GM21786 (cell line): Measurements from ENCODE around the gene RANBP9.

Source experiments
- ATAC-seq: cut with Tn5 transposase; IDR thresholded peaks from one replicate; pipeline ENCODE4 v1.9.1; 2021; ENCODE audit not compliant: unreplicated experiment

RANBP9 gene

DNA sequence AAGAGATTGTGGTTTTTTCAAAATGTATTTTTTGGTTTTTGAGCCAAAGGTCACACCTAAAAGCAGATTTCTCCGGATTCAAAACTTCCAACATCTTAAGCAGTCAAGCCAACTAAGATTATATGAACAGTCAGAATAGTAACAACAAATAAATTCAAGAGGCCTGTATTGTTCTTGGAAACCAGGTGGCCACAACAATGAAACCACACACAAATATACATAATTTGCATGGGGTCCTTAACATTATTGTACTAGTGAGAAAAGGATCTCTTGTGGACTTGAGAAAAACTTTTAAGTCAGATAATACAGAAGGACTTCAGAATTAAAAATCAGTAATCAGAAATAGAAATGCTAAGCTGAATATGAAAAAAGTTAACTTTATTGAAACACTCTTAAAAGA is 55.9 kb downstream of the RANBP9 start:
- no peak for ATAC-seq

DNA sequence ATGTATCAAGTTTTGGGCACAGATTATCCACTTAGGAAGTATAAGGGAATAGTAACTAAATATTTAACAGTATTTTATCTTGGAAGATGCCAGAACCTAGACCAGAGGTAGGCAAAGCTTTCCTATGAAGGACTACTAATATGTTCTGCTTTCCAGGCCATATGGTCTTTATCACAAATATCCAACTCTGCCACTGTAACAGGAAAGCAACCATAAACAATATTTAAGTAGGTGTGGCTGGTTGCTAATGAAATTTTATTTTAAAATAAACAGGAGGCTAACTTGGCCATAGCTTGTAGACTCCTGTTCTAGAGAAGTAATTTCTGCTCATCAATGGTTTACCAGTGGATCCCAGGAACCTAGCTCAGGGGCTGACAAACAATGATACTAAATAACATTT is 57.1 kb downstream of the RANBP9 start:
- no peak for ATAC-seq

DNA sequence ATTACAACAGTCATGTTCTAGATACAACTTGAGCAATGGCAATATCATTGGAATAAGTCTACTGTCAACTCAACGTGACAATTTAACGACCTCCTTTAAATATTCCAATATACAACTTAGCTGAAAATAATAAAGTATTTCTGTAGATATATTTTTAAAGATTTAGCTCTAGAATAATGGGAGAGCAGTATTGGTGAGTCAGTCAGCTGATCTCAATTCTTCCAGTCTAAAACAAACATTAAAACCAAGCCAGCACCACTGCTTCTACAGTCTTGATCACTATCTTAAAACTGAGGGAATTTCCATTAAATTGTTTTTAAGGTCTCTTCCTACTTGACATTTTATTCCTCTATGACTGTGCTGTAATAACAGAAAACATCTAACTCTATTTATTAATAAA is 58.3 kb downstream of the RANBP9 start:
- ATAC-seq, result no peak

DNA sequence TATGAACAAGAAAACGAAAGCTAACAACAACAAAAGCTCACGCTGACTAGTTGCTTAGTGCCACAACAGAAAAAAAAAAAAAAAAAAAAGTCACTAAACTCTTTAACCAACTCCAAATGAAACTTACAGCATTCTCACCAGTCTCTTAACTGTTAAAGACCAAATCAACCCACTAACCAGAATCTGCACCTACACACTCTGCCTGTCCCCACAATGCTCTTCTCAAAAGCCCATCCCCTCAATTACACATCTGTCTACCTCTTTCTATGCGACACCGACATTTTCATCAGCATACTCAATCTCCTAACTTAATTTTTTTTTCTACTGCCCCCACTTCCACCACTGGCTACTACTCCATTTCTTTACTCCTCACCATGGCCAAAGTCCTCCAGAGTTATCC is 62.2 kb downstream of the RANBP9 start:
- no peak for ATAC-seq

DNA sequence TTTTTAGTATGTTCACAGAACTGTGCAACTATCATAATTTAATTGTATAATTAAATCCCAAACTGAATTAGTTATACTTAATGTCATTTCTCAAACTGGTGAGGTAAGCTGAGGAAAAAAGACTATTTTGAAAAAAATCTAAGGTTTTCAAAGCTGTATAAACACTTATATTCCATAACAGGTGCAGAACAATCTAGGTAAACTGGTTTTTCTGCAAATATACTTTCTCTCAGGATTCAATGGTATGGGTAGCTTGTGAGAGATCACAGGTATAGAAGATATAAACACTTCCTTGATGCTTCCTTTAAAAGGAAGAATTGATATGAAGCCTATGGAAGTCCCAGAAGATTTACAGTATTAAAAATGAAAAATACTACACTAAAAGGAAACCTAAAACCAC is 62.8 kb downstream of the RANBP9 start:
- no peak for ATAC-seq

DNA sequence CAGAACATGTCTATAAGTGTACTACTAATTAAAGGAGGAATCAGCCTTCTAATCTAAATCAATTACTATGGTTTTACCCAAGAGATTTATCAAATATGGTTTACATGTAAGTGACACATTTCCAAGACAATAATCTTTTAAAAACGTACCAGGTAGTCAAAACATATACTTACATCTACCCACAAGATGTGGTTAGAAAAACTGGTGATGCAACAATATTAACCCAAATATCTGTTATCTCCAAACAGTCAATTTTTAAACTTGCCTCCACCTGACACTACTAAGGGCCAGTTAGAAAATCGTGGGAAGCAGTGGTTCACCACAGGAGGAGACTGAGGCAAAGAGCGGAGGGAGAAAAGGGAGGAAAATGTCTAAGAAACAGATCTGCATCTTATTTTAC is 68.5 kb downstream of the RANBP9 start:
- no peak for ATAC-seq

DNA sequence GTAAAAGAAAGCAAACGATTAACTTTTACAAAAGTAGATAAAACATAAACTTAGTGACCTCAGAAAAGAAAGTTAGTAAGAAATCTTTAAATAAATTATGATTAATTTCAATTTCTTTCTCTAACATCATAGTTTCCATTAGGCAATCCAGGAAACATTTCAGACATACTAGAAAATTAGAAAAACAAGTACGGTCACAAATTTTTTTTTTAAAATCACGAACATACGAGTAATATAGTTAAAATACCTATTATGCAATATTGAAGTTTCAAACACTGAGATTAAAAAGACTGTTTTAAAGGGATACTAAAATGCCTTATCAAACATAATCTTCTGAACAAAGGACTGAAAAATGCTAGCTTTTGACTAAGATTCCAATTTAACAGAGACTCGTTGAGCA is 70.3 kb downstream of the RANBP9 start:
- ATAC-seq, result no peak

DNA sequence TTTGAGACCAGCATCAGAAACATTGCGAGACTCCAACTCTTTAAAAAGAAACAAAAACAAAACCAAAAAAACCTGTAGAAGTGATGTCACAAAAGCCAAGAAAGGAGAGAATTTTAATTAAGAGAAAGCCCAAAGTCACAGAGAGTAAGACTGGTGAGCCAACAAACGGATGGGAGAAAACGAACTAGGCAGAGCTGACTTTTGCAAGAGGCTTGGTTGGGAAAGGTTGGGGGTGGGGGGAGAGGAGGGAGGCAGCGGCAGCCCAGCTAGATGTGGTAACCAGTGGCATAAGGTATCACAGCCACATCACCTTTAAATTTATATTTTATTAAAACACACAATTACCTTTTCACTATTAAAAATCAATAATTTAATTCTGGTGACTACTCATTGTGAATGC is 73.0 kb downstream of the RANBP9 start:
- ATAC-seq, result no peak

DNA sequence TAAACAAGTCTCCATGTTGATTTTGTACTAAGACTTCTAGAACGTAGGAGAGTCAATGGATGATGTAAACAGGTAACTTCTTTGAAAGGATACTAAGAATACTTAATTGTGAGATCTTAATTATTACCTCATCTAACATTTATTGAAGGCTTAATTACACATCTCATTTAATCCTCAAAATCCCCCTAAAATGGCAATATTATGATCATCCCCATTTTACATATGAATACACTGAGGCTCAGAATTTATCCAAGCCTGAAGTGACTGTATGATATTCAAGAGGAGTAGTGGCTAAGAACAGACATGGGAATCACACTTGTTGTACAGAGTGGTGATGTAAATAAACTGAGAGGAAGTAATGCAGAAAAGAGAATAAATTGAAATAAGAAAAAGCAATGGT is 73.6 kb downstream of the RANBP9 start:
- no peak for ATAC-seq

DNA sequence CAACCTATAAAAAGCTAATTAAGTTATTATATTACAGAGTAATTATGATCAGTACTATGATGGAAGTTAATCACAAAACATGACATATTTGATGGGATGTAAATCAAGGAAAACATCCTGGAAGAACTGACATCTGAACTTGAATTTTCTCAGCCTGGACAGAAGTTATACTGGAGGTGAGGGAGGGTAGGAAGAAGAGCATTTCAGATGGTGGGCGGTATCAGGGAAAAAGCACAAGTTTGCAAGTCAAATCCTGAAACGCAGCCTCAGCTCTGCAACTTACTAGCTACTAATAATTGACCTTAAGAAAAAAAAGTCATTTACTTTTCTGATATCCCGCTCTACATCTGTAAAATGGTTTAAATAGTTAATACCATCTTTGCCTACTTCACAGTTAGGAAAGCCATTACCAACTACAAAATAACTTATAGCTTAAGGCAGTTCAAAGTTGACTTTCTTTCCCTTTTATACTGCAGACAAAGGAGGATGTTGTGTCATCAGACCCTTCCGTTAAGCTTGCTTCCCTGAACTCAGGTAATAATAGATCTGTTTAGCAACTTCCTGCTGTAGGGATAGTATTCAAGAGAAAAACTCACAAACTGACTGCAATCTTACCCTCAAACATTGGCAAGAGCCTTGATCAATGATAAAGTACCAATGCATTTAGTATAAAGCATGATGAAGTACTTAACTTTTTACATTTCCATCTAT is 75.5 kb downstream of the RANBP9 start:
- no peak for ATAC-seq

DNA sequence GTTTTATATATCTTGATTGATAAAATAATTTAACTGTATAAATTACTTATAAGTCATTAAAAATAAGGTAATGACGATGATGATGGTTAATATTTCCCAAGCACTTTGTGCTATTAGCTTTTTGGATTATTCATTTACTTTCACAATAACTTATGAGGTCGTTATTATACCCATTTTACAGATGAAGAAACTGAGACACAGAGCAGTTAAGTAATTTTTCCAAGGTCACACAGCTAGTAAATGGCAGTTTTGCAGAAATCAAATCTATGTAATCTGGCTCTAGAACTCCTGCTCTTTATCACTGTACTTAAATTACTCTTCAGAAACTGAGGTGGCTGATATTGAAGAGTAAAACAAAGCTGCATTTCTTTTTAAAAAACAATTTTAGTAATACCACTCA is 78.3 kb downstream of the RANBP9 start:
- ATAC-seq, result no peak

DNA sequence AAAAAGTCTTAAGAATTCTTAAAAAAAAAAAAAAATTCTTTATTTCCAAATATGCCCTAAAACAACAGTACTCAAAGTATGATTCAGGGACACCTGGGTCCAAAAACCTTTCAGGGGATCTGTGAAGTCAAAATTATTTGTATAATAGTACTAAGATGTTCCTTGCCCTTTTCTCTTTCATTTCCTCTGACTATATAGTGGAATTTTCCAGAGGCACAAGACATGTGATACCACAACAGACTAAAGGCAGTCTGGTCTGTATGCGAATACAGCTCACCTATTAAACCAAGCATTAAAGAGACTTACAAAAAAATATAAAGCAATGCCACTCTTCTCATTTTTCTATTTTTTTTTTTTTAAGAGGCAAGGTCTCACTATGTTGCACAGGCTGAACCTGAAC is 81.1 kb downstream of the RANBP9 start:
- ATAC-seq, result no peak

DNA sequence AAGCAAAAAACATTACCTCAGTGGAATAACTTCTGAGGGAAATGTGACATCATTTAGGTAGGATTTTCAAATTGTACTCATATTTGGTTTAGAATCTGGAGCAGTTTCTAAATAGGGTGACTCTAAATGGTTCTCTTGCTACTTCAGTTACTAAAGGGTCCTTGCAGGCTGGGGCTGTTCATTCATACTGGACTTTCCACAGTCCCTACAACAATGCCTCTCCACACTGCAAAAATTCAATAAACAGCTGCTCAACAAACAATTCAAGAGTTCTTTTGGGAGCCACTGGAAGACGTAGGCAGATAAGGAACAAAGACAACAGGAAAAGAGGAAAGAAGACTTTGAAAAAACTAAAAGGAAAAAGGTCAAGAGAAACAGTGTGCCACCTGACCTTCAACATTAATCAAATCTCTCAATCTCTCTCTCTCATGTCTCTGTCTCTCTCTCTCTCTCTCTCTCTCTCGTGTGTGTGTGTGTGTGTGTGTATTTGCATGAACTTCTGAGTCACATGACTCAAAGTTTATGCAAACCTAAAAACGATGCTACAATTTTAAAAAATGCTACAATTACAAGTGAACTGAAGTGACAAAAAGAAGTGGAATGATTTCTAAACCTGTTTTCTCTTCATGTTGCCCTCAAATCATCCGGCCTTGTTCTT is 82.0 kb downstream of the RANBP9 start:
- ATAC-seq, result no peak

DNA sequence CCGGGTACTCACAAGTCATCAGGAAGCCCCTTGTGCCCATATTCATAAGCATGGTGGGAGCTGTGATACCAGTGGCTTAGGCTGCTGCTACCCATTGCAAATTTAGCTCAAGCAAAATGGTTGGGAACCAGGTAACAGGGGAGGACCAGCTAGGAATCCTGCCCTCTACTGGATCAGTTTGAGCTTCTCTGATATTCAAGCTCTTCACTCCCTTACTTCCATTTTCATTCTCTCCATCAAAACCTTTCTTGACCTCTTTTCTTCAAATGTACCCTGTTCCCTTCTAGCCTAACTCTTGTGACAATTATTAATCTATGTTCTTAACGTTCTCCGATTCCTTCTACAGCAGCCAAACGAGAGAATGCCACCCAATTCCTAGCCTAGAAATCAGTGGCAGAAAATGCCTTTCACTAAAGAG is 86.8 kb downstream of the RANBP9 start:
- no peak for ATAC-seq

DNA sequence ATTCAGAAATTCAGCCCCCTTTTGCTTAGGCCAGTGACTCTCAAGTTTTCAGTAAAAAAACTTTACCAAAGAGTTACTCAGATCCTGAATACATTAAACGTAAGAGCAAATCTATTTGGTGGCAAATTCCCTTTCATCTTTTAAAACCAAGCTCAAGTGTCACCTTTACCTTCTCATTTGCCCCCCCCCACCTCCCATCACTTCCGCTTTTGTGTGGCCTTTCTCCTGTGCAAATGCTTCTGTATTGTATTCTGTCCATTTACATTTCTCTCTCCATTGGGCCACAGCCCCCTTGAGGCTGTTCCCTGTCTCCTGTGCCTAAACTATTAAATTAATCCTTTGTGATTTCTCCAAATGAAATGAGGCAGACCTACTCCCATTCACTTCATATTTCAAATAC is 94.6 kb downstream of the RANBP9 start:
- no peak for ATAC-seq

DNA sequence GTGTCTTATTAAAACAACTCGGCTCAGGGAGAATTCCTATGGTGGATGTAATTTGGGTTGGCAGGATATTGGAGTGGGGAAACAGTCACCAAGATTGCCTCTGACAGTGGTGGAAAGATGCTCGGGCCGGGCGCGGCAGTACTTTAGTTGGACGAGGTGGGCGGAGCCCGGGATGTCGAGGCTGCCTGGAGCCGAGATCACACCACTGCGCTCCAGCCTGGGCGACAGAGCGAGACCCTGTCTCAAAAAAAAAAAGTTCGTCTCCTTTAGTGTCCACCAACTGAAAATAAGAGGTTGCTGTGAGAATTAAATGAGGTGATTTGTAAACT is 95.9 kb downstream of the RANBP9 start:
- no peak for ATAC-seq

DNA sequence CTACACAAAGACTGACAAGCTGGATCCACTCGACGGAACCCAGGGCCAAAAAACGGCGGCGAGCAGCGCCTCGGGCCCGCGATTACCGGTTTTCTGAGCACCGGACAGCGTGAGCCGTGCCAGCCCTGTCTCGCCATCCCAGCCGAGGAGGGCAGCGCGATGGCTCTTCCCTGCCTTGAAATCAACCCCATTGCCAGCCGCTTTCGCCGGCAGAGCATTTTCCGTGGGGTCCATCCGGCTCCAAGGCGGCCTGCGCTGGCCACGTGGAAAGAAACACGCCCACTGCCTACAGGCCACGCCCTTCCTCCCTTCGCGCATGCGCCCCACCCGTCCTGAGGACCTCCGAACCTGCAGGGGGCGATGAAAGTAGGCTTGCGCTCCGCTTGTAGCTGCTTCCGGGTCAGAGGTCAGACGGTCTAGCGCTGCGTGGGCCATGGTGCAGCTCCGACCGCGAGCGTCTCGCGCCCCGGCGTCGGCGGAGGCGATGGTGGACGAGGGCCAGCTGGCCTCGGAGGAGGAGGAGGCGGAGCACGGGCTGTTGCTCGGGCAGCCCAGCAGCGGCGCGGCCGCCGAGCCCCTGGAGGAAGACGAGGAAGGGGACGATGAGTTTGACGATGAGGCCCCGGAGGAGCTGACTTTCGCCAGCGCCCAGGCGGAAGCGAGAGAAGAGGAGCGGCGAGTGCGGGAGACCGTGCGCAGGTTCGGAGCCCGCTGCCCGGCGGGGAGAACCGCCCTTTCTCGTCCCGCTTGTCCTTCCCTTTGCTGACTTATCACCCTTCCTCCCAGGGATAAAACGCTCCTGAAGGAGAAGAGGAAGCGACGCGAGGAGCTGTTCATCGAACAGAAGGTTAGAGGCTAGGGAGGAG is 96.5 kb downstream of the RANBP9 start, which contains the start of gene NOL7:
Gene NOL7, plus strand, starts transcription at position 410 of the 866 bp plus-strand sequence. Its CDS starts 24 bp downstream, at position 434.
- ATAC-seq, result peak; percentile 87

DNA sequence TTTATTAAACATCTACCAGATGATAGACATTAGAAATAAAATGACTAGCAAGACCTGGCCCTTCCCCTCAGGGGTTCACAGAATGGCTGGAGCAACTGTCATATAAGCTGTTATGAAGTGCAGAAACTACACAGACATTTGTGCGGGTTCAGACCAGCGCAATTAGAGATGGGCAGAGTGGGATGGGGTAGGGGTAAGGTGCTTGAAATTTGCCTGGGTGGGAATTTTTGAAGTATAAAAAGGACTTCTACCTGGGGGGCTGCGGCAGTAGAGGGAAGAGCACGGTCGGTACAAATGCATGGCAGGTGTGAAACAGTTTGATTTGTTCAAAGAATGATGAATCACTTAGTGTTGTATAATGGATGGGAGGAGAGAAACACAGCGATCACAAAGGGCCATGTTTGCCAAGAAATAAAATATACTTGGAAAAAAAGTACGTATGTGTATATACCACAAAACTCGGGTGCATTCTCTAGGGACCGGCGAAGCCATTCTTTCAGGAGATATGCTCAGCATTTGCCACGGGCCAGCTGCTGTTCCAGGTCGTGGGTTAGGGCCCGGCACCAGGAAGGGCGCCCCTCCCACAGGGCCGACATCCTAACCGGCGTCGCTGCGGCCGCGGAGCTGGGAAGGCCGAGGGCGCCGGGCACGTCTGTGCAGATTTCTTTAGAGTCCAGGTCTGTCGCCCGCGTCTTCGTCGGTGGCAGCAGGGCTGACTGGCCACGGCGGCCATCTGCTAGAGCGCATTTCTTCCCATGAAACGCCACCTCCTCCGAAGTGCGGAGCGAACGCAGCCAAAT is 97.3 kb downstream of the RANBP9 start:
- peak; percentile 10 for ATAC-seq

DNA sequence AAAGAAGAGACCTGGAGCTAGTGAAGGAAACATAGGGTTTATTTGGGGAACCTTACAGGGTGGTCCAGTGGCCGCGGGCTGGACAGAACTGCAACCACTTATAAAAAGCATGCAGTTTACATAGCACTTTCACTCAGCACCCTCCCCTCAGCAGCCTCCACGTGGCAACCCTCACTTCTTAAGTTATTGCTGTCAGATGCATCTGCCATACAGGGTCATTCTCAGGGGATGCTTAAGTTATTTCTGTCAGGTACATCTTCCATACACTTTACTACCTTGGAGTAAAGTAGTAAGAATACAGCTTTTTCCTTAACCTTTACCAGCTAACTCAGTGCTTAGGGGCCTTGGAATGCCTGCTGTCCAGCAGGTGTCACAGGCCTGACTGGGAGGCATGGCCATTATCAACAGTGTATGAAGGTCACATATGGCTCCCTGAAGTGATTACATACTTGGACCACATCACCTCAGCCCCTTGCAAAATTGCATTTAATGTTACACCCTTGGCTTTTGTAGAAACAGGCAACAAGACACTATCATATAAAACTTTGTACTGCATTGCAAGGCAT is 98.5 kb downstream of the RANBP9 start:
- ATAC-seq, result no peak

DNA sequence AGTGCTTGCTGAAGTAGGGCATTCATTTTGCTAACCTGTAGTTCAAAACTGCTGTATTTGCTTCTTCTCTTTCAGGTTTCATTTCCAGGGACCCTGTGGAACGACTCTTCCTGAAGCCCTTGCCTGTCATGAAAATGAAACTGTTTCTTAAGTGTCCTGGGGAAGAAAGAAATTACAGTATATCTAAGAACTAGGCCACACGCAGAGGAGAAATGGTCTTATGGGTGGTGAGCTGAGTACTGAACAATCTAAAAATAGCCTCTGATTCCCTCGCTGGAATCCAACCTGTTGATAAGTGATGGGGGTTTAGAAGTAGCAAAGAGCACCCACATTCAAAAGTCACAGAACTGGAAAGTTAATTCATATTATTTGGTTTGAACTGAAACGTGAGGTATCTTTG is 99.9 kb downstream of the RANBP9 start:
- no peak for ATAC-seq

DNA sequence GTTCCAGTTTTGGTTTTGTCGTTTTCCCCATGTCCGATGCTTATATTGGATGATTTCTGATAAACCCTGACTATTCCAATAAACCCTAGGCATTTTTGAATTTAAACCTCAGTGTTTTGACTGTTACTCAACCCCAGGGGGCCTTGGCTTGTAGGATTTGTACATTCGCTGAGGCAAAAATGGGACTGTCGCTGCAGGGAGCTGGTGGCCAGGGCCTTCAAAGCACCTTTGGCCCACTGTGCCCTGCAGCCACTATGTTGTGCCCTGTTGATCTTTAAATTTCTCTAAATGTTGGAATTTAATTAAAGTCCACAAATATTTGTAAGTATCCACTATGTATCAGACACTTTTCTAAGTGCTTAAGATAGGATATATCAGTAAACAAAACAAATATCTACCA is 106.0 kb downstream of the RANBP9 start:
- no peak for ATAC-seq
